HG02588 (cell line): Measurements from ENCODE around the gene PIK3R4.
A peak's percentile ranks its signal among the peaks of the same experiment; 100 is the strongest.

Source experiments
- ATAC-seq: cut with Tn5 transposase; IDR thresholded peaks from one replicate; pipeline ENCODE4 v1.9.1; 2021; ENCODE audit warnings: mild to moderate bottlenecking, moderate library complexity; ENCODE audit not compliant: unreplicated experiment

Gene PIK3R4

DNA sequence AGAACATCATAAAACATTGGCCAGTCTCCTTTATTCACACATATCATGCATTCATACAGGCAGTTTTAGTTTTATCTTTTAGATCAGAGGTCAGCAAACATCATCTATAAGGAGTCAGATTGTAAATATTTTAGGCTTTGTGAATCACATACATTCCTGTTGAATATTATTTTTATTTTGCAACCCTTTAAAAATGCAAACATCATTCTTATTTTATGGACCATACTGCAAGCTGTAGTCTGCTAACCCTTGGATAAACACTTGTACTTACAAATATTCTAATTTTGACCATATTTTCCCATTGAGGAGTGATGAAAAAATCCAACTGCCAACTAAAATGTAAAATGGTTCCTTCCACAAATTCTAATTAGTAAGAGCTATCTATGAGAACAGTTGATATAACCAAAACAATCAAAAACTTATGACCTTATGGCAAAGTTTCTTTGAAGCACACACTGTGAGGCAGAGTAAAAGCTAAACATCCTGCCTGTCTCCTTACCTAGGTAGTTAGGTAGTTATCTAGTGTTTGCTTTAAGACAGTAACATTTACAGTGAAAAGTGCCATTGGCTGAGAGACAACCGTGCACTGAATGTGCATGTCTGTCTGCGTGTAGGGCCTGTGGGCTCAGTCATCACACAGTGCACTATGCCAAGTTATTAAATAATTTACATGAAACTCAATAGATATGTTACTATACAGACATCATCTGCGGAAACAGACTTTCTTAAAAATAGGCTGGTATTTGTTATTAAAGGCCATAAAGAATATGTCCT lies 57.7 kb downstream of the PIK3R4 start:
- no peak for ATAC-seq

DNA sequence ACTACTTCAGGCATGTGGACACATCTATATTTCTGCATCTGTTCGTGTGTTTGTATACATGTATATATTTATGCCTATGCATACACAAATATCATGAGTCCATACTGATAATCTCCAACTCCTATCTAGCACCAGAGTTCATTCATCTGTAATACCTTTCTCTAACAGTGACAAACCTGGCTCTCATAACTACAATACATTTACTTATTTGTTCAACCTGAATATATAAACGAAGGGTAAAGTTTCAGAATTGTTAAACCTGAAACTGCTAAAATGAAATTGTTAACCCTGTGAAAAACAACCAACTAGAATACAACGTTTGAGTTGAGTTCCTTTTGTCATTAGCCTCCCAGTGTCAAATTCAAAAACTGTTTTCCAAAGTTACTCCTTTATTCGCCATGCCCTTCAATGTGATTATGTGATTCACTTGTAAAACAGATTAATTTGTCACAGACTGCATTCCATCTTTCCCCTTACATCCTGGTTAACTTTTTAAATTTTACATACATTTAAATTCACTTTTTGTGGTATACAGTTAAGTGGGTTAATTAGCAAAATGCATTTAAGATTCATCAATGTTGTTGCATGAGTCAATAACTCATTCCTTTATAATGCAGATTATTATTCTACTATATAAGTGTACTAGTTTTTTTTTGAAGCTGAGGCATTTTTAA lies 58.5 kb downstream of the PIK3R4 start:
- ATAC-seq, result peak; percentile 48

DNA sequence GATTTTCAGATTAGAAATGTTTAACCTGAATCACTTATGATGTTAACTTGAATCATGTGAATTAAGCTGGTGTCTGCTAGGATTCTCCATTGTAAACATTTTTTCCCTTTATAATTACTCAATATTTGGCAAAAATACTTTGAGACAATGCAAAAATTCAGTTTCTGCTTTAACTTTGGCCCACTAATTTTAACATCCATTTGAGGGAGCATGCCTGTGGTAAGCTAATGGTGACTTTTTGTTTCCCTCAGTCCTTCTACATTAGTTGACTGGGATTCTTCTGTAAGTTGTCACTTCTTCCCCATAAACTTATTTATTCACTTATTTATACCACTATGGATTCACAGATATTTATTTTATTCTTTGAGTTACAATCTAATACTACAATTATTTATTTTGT lies 59.3 kb downstream of the PIK3R4 start:
- no peak for ATAC-seq

DNA sequence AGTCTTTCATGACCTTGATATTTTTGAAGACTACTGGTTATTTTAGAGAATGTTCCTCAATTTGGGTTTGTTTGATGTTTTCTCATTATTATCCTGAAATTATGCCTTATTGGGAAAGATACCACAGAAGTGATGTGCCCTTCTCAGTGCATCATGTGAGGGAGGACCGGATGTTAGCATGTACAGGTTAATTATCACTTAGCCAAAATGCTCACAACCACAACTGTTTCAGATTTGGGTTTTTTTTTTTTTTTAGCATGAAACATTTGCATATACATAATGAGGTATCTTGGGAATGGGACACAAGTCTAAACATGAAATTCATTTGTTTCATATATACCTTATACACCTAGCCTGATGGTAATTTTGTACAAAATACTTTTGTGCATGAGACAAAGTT lies 59.8 kb downstream of the PIK3R4 start:
- ATAC-seq, result no peak

DNA sequence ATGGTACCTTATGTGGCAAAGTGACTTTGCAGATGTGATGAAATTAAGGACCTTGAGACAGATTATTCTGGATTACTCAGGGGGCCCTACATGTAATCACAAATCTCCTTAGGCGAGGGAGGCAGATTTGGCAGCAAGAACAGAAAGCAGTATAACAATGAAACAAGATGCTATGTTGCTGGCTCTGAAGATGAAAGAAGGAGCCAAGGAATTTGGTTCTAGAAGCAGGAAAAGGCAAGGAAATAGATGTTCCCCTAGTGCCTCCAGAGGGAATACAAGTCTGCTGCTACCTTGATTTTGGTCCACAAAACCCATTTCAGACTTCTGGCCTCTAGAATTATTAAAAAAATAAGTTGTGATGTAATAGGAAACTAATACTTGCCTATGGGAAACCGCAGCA lies 64.5 kb downstream of the PIK3R4 start:
- ATAC-seq, result no peak

DNA sequence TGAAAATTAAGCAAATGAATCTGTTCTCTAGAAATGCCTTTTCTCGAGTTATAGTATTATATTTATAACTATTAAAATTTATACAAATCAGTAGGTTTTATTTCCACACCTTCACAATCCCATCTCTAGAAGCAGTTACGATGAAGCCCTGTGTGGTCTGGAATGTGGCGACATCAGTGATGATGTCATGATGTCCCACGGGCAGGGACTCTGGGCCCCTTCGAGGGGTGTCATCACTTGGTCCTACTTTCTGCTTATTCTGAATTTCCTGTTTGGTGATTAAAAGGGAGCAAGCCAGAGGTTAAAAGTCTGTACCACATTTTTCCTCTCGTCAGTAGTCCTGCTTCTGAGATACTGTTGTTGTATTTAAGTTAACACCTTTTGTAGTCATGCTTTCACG lies 67.4 kb downstream of the PIK3R4 start:
- ATAC-seq, result no peak

DNA sequence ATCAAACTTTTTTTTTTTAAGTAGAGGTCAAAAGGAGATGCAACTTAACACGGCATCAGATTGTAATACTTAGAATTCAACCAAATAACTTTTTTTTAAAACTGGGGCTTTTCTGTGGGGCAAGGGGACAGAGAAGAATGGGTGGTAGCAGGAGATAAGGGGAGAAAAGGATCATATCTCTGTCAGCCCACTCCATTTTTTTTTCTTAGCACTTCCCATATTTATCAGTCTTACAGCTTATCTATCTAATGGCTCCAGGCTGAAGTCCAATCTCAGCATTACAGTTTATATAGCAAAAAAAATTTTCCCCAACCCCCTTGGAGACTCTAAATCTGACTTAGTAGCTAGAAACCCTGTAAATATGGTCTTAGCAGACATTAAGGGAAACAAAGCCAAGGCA lies 69.3 kb downstream of the PIK3R4 start:
- ATAC-seq, result no peak

DNA sequence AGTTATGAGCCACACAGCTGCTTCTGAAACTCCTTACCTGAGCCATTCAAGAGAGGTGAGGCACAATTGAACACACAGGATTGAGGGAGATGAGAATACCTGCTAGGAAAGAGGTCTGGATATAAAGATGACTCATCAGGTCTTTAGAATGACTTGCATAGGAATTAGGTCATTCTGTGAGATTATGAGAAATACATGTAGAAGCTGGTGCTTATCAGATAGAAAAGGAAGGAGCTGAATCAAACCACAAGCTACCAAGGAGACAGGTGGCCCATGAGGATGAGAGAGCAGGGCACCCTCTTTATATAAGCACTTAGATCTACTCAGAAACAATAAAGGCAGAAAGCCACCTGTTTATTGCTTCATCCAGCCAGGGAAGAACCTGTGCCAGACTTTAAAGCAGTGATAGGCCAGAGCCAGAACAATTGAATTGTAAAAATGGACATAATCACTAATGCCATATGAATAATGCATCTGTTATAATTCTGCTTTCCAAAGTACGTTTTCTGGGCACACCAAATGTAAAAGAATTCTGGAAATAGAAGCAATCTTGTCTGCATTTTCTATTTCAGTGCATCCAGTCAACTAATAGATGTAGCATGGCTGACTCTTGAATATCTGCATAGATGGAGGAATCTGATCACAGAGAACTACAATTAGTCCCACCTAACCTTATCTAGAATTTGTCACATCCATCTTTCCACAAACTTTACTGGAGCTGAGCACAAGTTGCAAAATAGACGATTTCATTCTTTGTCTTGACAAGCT lies 74.9 kb downstream of the PIK3R4 start:
- no peak for ATAC-seq

DNA sequence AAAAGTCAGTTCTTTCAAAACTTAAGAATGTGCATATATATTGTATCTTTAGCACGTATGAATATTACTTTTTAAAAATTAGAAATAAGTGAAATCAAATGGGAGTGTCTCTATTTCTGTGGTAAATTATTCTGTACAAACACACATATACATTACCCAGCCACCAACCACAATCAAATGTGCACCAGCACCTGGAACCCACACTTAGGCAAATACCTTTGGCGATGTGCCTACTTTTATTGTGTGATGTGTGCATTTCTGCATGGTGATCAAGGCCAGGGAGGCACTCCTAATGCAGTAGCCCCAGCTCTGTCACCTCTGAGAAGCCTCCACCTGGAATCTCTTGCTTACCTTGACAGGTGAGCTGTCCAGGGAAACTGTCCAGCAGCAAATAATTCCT lies 76.9 kb downstream of the PIK3R4 start:
- no peak for ATAC-seq

DNA sequence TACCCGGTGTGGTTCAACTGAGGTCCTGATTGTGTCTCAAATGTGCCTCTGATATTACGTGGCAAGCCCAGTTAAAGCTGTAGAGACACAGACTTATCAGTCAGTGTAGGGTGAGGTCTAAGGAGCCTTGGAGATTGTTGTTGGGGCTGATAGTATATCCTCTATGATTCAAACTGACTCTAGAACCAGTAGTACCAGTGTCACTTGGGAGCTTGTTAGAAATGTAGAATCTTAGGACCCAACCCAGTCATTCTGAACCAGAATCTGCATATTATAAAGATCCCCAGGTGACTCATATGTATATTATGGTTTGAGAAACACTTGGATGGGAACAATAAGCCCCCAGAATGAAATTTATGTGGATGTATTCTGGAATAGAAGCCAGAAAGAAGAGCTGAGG lies 83.5 kb downstream of the PIK3R4 start:
- no peak for ATAC-seq

DNA sequence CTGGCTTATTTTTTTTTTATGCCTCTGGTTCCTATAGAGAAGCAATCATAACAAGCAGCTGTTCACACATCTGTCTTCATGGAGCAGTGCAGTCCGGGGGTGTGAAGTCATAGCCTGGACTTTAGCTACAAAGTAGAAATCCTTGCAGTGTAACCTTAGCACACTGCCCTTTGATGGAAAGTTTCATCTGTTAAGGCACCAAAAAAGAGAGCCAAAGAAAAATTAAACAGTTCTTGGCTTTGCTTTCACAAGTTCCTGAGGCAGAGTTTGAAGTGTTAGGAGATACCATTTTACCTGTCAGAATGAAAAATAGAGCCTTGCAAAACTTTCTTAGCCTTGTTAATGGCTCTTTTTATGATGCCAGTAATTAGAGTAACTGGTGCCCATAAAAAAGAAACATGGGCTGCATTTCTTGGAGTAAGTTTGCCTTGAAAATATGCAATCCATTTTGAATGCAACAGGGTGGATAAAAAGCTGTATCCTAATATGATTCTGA lies 84.1 kb downstream of the PIK3R4 start:
- no peak for ATAC-seq

DNA sequence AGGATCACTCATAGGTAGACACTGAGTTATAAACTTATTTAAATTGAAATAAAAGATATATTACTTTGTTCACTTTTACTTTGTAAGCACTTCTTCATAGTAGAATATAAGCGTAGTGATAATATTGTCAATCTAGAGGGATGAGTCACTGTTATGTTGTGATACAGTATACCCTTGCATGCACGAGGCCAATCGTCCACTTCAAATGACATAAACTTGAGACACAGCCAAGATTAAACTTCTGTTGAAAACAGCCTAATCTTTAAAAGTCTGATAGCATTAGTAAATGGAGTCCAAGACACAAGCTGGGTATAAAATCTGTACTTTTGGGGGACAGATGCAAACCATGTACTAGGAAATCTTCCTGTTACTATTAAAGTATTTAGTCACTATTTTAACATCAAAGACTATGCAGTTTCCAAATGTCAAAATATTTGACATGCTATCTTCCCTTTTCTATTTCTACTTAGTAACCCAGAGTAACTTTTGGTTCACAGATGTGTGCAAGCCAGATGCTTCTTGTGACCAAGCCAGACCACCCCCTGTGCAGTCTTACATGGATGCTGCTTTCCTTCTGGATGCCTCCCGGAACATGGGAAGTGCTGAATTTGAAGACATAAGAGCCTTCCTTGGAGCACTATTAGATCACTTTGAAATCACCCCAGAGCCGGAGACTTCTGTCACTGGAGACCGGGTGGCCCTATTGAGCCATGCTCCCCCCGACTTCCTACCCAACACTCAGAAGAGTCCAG lies 85.3 kb downstream of the PIK3R4 start:
- ATAC-seq, result no peak

DNA sequence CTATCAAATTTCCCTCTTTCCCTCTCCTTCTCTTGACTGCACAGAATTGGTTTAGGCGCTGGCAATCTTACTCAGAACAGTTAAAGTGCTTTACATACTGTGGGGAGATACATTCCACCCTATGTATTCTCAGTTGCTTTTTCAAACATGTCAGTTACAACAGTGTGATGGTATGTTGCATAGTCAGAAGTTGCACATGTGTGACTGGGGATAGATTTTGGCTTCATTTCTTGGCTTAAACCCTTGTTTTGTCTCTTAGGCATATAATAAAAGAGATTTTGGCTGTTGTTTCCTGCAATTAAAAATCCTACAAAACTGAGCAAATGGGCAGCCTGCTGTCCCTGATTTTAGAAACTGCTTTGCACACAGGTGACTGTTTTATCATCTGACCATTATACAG lies 86.7 kb downstream of the PIK3R4 start:
- no peak for ATAC-seq

DNA sequence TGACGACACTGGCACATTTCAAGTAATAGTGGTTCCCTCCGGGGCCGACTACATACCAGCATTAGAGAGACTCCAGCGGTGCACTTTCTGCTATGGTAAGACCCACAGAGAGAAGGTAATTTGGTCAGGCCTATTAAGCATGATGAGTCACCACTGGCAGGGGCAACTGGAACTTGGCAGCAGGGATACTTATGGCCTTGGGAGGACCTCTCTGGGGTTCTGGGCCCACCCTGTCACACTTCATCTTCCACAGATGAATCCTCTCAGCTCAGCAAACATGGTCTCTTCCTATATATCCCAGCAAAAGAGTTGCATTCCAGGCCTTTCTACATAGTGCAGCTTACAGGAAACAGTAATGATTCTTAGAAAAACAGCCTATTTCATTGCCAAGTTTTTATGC lies 88.0 kb downstream of the PIK3R4 start:
- no peak for ATAC-seq

DNA sequence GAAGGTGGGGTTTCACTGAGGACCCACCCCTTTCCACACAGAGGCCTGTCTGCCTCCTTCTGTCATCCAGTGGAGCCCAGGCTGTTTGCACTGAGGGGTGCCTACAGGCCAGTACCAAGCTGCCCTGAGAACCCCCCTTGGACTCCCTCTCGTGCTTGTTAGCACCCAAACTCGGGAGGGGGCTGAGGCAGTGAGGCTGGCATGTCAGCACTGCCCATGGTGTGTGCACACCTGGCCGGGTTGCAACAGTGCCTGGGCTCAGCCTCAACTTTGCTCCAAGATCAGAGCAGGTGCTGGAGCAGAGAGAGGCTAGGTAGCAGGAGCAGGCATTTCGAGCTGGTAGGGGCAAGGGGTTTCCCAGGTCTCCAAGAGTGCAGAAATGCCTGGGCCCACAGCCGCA lies 90.0 kb downstream of the PIK3R4 start:
- ATAC-seq, result no peak

DNA sequence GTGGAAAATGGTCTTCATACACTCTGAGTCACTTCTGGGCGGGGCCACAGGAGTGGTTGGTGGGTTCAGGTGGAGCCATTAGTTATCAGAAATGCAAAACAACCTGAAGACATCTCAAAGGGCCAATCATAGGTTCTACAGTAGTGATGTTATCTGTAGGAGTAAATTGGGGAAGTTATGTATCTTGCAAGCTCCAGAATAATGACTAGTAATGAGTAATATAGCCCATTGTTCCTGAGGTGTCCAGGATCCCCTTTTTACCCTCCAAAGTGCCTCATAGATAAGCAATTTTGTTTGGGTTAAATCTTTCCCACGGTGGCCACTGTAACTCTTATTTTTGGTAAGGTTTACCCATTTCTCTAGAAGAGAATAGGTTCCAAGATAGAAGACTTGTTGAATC lies 91.7 kb downstream of the PIK3R4 start:
- no peak for ATAC-seq

DNA sequence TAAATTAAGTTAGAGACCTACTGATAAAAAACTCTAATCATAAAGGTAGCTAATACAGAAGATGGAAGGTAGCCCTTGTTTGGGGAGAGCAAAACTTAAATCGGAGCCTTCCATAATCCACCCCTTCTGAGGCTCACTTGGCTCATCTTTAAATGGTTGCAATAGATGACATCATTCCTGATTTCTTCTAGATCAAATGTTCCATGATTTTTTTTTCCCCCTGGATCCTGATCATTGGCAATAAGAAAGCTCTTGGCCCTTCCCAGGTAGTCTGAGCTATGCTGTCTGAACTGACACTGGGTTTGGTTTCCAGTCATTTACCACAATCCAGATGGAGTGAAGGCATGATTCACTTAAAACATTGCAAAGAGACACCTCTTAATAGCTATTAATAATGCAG lies 92.5 kb downstream of the PIK3R4 start:
- no peak for ATAC-seq

DNA sequence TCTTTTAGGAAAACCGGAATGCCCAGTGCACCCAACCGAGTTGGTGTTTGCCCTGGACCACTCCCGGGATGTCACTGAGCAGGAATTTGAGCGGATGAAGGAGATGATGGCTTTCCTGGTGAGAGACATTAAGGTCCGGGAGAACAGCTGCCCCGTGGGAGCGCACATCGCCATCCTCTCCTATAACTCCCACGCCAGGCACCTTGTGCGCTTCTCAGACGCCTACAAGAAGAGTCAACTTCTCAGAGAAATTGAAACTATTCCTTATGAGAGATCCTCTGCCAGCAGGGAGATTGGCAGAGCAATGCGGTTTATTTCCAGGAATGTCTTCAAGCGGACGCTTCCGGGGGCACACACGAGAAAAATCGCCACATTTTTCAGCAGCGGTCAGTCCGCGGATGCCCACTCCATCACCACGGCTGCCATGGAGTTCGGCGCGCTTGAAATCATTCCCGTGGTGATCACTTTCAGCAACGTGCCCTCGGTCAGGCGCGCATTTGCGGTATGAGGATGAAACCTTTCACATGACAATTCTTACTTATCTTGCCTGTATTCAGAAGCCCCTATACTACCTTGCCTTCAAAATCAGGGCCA lies 97.5 kb downstream of the PIK3R4 start:
- ATAC-seq, result no peak

DNA sequence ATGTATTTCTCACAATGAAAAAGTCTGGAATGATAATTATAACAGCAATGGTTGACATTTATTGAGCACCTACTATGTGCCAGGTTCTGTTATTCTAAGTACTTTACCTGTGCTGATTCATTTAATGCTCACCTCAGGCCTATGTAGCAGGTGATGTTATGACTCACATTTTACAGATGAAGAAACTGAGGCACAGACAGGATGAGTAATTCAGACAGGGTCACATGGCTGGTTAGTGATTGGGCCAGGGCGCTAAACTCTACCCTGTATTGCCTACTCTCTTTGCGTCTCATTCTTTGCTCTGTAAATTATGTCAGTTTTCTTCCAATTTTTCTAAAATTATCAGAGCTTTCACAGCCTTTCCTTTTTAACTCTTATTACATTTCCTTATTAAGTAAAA lies 98.3 kb downstream of the PIK3R4 start:
- ATAC-seq, result no peak

DNA sequence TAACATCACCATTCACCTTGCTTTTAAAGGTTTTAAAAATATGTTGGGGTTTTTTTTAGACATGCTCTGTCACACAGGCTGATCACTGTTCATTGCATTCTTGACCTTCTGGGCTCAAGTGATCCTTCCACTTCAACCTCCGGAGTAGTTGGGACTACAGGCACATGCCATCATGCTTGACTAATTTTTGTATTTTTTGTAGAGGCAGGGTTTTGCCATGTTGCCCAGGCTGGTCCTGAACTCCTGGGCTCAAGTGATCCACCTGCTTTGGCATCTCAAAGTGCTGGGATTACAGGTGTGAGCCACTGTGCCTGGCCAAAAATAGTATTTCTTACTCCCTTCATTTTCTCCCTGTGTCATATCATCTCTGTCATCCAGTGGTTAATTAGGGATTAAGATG lies 101.4 kb downstream of the PIK3R4 start:
- no peak for ATAC-seq
